GM21825 (cell line): ENCODE measurements around the gene RWDD4.

Experiments used
- ATAC-seq: cut with Tn5 transposase; IDR thresholded peaks from one replicate; pipeline ENCODE4 v1.9.1; 2021; ENCODE audit warnings: mild to moderate bottlenecking, moderate library complexity; ENCODE audit not compliant: unreplicated experiment

The RWDD4 gene

DNA sequence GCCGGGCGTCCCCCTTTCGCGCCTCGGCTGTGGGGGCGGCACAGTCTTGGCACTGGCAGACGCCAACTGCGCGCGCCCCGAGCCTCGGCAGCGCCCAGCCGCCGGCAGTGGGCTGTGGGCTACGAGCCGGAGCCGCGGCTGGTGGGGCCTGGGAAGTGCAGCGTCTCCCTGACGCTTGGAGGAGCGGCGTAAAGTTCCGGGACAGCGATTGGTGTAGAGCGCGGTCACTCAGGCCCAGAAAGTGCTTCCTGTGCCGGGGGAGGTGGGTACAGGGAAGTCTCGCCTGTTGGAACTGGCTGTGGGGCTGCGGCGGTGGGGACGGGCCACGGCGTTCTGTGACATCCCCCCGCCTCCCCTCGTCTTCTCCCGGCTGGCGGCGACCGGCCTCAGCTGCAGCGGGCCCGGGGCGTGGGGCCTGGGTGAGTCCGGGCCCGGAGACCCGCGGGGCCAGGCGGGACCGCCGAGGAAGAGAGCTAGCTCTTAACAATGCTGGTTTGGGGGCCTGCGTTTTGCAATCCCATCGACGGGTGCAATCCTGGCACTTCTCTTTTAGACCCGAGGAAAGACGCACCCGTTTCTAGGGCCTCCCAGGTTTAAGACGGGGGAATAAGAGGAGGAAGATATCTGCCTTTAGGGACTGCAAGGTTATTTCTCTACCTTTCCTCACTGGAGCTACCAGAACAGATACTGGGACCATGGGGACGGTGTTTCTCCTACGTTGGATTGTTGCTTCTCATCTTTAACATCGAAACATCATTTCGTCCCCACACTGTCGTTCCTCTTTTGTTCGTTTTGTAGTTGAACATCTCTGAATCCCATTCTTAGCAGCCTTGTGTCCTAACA lies at the start of gene RWDD4, which contains the start of gene TRAPPC11:
Gene RWDD4 (minus strand): TSS at position 157 of the 843 bp plus-strand sequence. CDS start 233 bp downstream, outside the sequence.
Gene TRAPPC11 (plus strand): TSS at position 265 of the 843 bp plus-strand sequence. CDS start 4,575 bp downstream, outside the sequence.
- ATAC-seq = peak; percentile 99

- ATAC-seq = no peak
Observed at GRCh38 chr4:183702492-183702891, 43.5 kb upstream of the RWDD4 start.

- no peak for ATAC-seq
Observed at GRCh38 chr4:183700407-183700806, 41.4 kb upstream of the RWDD4 start.

DNA sequence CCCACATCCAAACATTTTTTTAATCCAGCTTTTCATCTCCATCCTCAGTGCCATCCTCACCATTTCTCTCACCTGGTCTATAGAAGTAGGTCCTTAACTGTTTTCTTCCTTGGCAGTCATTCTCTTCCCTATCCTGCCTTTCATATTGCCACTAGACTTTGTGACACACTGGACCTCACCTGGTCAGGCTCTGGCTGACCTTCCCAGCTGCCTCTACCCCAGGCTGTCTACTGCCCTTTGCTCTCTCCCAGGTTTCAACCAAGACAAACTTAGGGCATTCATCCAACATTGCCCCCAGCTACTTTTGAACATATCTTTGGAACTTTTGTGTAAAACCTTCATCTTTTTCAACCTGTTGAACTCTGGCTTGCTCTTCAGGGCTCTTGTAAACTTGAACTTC lies 39.9 kb upstream of the RWDD4 start:
- no peak for ATAC-seq

DNA sequence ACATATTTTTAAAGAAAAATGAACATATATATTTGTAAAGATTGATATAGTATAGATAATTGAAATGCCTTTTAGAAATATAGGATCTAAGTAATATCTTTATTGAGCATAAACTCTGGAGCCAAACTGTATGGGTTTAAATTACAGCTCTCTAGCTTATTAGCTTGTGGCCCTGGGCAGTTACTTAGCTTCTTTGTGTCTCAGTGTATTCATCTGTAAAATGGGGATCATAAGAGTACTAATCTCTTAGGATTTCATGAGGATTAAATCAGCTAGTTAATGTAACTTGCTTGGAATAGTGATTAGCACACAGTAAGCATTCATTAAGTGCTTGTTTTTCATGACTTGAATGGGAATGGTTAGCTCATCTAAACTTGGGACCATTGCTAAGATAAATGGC lies 32.9 kb upstream of the RWDD4 start:
- ATAC-seq = no peak

- no peak for ATAC-seq
Observed at GRCh38 chr4:183691006-183691405, 32.0 kb upstream of the RWDD4 start.

- ATAC-seq = no peak
Observed at GRCh38 chr4:183688216-183688615, 29.2 kb upstream of the RWDD4 start.

DNA sequence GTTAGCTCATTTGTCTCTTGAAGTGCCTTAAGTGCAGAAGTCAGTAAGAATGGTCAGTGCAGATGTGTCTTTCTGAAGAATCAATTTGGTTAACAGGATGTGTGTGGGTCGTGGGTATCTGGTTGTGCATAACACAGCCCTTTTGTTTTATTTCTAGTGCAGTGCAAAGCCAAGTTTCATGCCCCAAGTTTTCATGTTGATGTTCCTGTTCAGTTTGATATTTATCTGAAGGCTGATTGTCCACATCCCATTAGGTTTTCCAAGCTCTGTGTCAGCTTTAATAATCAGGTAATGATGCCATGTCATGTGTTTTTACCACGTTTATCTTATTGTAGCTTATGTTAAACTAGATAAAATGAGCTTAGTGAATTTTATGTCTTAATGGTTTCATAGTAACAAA lies 27.5 kb upstream of the RWDD4 start:
- no peak for ATAC-seq

DNA sequence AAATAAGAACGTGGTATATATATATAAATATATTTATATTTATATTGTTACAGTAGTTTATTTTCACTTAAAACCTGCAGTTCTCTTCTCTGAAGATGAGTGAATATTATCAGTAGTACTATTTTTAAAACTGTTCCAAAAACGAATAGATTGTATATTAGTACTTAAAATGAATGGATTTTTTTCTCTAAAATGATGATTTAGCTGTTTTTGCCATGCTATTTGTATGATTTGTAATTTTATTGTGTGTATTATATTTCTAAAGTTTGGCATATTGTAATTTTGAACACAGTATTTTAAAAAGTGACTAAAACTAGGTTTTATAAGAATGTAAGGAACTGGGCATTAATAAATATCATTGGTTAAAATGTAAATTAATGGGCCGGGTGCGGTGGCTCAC lies 22.1 kb upstream of the RWDD4 start:
- no peak for ATAC-seq

DNA sequence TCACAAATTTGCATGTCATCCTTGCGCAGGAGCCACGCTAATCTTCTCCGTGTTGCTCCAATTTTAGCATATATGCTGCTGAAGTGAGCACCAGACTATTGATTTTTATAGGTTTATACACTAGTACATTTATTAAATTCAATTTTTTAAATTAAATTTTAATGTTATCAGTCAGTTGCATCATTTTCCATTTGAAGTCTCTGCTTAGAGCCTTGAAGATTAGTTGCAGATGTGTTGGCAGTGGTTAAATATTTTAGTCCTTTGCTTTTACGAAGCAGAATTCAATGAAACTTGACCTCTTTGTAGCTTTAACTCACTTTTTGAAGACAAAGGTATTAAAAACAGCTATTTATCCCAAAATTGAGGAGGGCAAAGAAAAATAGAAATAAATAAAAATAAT lies 16.6 kb upstream of the RWDD4 start:
- no peak for ATAC-seq

GRCh38 chr4:183674153-183674552 lies 15.2 kb upstream of the RWDD4 start:
- no peak for ATAC-seq

DNA sequence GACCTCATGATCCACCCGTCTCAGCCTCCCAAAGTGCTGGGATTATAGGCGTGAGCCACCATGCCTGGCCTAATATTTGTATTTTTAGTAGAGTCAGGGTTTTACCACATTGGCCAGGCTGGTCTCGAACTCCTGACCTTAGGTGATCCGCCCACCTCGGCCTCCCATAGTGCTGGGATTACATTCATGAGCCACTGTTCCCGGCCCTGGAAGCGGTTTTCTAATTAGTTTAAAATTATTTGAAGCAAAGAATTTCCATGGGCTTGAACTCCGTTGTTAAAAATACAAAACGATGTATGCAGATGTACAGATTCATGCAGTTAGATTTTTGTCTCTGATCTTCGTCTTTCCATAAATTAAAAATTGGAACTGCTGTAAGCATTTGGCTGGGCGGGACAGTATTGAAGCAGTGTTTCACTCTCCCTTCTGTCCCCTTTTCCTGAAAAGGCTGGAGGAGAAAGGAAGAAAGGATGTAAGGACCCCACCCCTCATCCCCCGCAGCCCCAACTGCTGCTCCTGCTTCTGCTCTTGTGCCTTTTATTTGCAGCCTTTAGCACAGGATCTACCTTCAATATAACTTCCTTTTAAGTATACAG lies 12.1 kb upstream of the RWDD4 start:
- ATAC-seq = no peak

GRCh38 chr4:183670251-183670650 lies 11.3 kb upstream of the RWDD4 start:
- ATAC-seq = no peak

- no peak for ATAC-seq
Observed at GRCh38 chr4:183666088-183666487, 7.1 kb upstream of the RWDD4 start.

- ATAC-seq = no peak
Observed at GRCh38 chr4:183659872-183660242, 872 bp upstream of the RWDD4 start.

GRCh38 chr4:183658362-183659028 lies 490 bp downstream of the RWDD4 start:
- ATAC-seq = peak; percentile 30

DNA sequence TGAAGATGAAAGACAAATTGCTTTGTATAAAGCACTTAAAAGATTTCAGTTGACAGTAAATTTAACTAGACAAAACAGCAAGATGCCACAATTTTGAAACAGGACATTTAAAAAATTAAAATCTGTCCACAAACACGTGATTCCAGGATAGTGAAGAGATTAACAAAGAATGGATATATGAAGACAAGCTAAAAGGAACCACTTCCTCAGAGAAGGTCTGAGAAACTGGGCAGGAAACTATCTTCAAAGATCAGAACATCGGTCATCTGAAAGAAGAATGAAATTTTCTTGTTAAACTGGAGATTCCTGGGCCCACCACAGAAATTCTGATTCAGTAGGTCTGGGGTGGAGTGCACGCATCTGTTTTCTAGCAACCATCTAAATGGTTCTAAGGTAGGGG lies 1.4 kb downstream of the RWDD4 start:
- no peak for ATAC-seq

- ATAC-seq = no peak
Observed at GRCh38 chr4:183645326-183645725, 13.7 kb downstream of the RWDD4 start.

- no peak for ATAC-seq
Observed at GRCh38 chr4:183639291-183639690, 19.7 kb downstream of the RWDD4 start.

DNA sequence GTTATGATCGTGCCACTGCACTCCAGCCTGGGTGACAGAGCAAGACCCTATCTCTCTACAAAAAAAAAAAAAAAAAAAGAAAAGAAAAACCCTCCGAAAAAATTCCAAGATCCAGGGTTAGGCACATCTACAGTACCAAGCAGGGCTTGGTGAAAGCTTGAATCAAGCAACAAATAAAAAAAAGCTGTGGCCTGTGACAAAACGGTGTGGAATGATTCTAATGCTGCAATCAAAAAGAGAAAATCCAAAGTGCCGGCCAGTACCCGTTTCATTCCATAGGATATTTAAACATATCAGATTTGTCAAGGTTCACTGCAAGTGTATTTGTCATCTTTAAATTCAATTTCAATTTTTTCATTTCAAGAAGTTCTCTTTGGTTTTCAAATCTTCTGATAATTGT lies 20.5 kb downstream of the RWDD4 start:
- no peak for ATAC-seq

- ATAC-seq = no peak
Observed at GRCh38 chr4:183637461-183637860, 21.5 kb downstream of the RWDD4 start.

- no peak for ATAC-seq
Observed at GRCh38 chr4:183636923-183637322, 22.1 kb downstream of the RWDD4 start.
